ENCODE measurements around the gene OBP2A.
"Not testable (repeated sequence)": the region's sequence is repeated elsewhere in the genome, so short reads cannot be mapped to it uniquely, and the experiment has no call there.

The OBP2A gene

GRCh38 chr9:135512241-135512603 is 33.7 kb upstream of the OBP2A start:
- DNase-seq (ENCODE audit: low read depth) = no peak

DNA sequence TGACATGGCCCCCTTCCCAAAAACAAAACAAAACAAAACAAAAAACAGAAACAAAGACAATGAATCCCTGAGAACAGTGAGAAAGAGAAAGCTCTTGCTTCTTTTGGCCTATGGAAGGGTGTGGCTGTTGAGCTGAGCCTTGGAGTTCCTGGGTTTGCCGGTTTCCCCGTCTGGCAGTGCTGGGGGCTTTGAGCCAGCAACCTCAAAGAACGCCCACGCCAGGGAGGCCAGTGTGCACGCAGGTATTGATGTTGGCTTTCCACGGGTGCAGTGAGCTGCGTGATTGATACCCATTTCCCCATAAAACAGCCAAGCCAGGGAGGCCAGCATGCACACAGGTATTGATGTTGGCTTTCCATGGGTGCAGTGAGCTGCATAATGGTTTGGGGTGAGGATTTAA is 33.0 kb upstream of the OBP2A start:
- DNase-seq (ENCODE audit: low read depth) = no peak

- no peak for DNase-seq (ENCODE audit: low read depth)
Observed at GRCh38 chr9:135513351-135513846, 32.5 kb upstream of the OBP2A start.

- not testable (repeated sequence) for DNase-seq (ENCODE audit: low read depth)
Observed at GRCh38 chr9:135513906-135514305, 32.0 kb upstream of the OBP2A start.

GRCh38 chr9:135514342-135515082 is 31.4 kb upstream of the OBP2A start:
- DNase-seq (ENCODE audit: low read depth) = no peak

GRCh38 chr9:135515083-135515951 is 30.6 kb upstream of the OBP2A start:
- DNase-seq (ENCODE audit: low read depth) = no peak

DNA sequence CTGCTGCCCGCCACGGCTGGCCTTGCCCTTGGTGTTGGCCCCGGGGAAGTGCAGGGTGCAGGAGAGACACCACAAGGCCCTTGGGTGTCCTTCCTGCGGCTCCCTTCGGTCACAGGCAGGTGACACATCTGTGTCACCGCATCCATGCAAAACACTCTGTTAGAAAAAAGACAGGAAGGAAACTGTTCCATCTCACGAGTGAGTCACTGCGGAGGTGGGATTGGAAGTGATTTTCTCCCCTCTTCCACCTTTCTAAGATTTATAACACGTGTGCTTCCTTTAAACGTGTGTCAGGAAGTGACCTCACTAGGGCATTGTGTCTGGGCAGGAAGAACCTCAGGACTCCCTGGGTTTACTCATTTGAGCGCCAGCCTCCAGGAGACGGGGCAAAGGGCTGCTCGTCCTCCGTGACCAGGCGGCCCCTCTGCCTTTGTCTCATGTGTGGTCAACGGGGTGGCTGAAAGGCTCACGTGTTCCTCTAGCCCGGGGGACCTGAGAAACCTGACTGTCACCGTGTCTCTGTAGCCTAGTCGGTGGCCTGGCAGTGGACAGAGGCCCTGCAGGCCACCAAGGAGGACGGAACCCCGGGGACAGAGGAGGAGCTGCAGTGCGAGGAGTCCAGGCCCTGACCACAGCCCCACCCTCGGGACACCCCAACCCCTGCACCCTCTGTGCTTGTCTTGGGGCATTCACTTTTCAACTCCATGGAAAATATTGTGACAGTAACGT is 29.6 kb upstream of the OBP2A start:
- no peak for DNase-seq (ENCODE audit: low read depth)

DNA sequence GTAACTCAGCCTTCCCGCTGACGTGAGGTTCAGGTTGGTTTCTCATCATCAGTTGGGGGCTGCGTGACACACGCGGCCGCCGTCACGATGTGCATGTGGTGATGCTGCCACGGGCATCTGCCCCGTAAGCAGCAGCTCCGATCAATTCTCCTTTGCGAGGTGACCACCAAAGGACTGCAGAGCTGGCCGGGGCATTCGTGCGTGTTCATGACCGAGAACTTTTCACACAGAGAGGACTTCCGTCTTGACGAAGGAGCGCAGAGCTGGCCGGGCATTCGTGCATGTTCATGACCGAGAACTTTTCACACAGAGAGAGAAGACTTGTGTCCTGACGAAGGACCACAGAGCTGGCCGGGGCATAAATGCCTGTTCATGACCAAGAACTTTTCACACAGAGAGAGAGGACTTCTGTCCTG is 28.5 kb upstream of the OBP2A start:
- no peak for DNase-seq (ENCODE audit: low read depth)

DNA sequence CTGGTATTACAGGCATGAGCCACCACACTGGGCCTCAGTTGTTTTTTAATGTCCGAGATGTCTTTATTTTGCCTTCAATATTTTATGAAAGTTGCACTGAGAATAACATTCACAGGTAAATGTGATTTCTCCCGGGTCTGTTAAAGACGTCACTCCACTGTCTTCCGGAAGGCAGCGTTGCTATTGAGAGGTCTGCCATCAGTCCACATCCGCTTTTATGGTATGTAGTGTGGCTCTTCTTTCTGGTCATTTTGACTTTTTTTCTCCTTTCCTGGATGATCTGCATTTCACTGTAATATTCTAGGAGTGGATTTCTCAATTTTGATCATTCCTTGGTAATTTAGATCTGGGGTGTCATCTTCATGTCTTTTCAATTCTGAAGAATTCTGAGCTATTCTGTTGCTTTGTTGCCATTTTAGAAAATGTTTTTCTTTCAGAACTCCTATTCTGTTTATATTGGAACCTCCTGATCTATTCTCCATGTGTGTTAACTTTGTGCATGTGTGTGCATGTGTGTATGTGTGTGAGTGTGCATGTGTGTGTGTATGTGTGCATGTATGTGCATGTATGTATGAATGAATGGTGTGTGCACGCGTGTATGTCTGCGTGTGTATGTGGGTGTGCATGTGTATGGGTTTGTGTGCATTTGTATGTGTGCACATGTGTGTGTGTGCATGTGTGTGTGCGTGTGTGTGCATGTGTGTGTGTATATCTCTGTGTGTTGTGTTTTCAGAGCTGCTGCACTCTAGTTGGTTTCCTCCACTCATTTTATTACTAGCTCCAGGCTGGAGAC is 26.6 kb upstream of the OBP2A start:
- DNase-seq (ENCODE audit: low read depth) = no peak

DNA sequence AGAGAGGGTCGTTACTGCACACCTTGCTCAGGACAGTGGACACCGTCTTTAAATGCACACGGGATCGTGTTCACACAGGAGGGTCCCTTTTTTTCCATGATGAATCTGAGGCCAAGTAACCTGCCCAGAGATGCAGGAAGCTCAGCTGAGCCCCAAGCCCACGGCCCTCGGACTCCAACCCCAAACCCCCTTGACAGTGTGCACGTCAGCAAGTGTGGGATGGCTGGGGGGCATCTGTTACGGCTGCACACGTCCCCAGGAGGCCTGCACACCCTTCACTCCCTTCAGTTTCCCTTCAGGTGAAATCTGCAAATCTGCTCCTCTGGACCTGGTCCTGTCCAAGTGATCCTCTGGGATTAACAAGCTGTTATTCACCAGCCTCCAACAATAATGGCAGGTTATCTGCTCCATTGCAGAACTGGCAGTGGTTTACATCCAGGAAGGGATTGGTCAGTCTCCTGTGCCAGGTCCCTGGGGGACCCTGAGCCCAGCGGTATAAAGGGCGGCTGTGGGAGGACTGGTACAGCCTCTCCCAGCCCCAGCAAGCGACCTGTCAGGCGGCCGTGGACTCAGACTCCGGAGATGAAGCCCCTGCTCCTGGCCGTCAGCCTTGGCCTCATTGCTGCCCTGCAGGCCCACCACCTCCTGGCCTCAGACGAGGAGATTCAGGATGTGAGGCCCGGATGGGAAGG is 24.9 kb upstream of the OBP2A start, which contains the start of gene LCN1:
TSS of gene LCN1 (plus strand) at position 525 of the 692 bp plus-strand sequence. CDS start at position 583, 58 bp downstream.
- DNase-seq (ENCODE audit: low read depth) = no peak

DNA sequence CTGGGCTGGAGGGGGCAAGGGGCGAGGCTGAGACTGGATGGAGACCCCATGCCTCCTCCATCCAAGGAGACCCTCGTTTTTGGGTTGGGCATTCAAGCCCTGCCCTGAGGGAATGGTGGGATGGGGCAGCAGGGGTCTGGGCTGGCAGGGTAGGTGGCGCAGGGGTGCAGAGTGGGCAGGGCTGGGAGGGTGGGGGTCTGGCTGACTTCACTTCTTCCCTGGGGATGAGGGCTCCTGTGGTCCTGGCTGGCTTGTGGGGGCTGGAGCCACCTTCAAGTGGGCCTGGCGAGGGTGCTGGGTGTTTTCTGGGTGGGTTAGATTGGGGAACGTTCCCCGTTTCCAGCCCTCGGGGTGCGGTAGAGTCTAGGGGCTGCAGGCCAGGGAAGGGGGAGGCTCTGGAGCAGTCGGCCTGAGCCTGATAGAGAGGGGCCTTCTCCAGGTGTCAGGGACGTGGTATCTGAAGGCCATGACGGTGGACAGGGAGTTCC is 24.3 kb upstream of the OBP2A start:
- DNase-seq (ENCODE audit: low read depth) = no peak

DNA sequence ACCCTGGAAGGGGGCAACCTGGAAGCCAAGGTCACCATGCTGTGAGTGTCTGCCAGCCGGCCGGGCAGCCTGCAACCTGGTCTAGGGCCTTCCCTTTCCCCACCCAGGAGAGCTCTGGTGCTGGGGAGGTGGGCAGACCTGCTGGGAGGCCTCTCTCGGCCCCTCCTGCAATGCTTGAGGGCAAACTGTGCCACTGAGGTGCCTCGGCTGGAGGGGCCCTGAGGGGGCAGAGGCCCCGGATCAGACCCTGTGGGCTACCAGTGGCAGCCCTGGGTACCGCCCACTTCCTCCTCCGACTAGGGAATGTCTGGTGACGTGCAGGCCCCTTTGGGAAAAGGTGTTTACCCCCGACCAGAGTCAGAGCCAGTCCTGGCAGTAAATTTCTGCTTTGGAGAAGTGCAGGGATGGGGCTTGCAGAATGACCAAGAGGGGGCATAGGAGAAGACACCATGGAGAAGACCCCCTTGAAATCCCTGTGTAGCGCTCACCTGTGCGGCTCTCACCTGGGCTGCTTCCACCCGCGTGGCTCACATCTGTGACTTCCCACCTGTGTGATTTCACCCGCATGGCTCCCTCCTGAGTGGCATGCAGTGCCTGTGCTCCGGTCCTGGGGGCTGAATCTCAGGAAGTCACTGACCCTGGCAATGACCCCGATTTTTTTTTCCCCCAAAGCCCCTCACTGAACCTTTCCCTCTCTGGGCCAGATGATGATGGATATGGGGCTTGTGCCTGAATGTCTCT is 23.6 kb upstream of the OBP2A start:
- no peak for DNase-seq (ENCODE audit: low read depth)

- DNase-seq (ENCODE audit: low read depth) = no peak
Observed at GRCh38 chr9:135522931-135523330, 23.0 kb upstream of the OBP2A start.

DNA sequence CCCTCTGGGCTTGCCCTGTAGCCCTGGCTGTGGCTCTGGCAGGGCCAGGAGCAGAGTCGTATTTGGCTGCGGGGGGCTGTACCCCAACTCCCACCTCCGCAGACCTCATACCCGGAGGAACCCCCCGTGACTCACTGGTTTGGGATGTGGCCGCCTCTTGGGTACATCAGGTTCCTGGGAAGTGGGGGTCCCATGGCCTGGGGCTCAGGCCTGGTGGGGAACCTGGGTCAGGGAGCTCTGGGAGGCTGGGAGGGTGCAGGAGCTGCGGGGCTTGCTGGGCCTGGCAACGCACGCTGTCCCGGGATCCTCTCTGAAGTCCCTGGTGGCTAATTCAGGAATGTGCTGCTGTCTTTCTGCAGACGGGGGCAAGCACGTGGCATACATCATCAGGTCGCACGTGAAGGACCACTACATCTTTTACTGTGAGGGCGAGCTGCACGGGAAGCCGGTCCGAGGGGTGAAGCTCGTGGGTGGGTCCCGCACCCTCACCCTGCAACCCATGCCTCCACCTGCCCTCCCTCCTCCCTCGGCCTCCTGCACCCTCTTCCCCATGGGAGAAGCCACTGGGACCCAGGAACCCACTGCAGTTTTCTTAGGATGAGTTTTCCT is 22.3 kb upstream of the OBP2A start:
- DNase-seq (ENCODE audit: low read depth) = no peak

GRCh38 chr9:135524130-135524861 is 21.6 kb upstream of the OBP2A start:
- no peak for DNase-seq (ENCODE audit: low read depth)

DNA sequence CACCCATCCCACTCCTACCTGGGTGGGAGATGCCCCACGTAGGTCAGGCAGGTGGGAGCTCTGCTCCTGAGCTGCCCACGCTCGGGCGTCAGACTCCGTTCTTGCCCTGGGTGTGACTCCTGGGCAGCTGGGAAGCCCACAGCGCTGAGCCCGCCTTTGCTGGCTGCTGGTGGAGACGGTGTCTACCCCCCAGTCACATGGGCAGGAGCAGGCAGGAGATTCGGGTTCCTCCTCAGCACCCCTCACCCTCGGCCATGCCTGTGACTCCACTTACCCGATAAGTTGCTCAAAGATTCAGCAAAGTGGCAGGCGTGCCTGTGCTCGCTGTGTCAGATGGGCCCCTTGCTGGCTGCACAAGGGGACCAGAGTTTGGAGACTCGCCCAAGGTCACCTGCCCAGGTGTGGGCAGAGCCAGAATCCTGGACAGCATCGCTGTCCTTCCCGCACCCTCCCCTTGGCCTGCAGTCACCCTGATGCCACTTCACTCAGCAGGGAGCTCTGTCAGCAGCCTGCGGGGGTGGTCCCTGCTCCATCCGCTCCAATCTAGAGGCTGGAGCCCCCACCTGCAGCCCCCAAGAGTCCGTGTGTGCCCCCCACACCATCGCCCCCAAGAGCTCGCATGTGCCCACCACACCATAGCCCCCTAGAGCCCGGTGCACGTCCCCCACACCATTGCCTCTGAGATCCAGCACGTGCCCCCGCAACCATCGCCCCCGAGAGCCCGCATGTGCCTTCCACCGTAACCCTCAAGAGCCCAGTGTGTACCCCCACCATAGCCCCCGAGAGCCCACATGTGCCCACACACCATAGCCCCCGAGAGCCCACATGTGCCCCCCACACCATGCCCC is 20.5 kb upstream of the OBP2A start:
- DNase-seq (ENCODE audit: low read depth) = no peak

DNA sequence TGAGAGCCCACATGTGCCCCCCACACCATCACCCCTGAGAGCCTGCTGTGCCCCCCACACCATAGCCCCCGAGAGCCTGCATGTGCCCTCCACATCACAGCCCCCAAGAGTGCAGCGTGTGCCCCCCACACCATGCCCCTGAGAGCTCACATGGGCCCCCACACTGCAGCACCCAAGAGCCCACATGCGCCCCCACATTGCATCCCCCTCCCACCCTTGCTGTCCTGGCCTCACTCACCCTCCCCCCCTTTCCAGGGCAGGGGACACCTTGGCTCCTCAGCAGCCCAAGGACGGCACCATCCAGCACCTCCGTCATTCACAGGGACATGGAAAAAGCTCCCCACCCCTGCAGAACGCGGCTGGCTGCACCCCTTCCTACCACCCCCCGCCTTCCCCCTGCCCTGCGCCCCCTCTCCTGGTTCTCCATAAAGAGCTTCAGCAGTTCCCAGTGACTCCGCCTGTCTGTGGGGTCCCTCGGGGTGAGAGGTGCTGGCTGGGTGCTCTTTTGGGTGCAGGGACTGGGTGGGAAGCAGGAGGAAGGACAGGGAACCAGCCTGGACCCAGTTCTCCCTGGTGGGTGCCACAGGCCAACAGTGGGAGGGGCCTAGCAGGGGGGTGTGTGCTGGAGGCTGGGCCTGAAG is 19.7 kb upstream of the OBP2A start:
- DNase-seq (ENCODE audit: low read depth) = no peak

All from CMK (cell line).